ENCODE data around the gene ZNF438. TPM values are rescaled to one million over a fixed set of nuclear protein-coding genes. Genes with fewer than 3 reads are reported as not detected.
"Not testable (repeated sequence)": the region's sequence is repeated elsewhere in the genome, so short reads cannot be mapped to it uniquely, and the experiment has no call there.

The ZNF438 gene
- total RNA-seq, 1 experiment from 2014 or later = 3.7 TPM

GRCh38 chr10:30983209-30983608, 48.5 kb downstream of the ZNF438 start:
- not testable (repeated sequence) for DNase-seq, H3K27me3 ChIP-seq, H3K36me3 ChIP-seq, H3K4me3 ChIP-seq, H3K9me3 ChIP-seq

- peak; percentile 67 for DNase-seq
- H3K36me3 ChIP-seq = peaks cover 3% of the 10 kb centered on the region
- H3K4me3 ChIP-seq = no peak overlapping the region
- no peaks in the 10 kb centered on the region for H3K27me3 ChIP-seq
- H3K9me3 ChIP-seq = peaks cover 4% of the 10 kb centered on the region
Measured at GRCh38 chr10:30980951-30981616, 50.6 kb downstream of the ZNF438 start.

GRCh38 chr10:30979956-30980355, 51.7 kb downstream of the ZNF438 start:
- DNase-seq = no peak

GRCh38 chr10:30978843-30979242, 52.8 kb downstream of the ZNF438 start:
- DNase-seq = no peak
- Histone ChIP-seq H3K36me3 (peaks cover 3% of the 10 kb centered on the region), H3K4me3 (no peak overlapping the region), H3K27me3 (no peaks in the 10 kb centered on the region), H3K9me3 (peaks cover 4% of the 10 kb centered on the region)

More at GRCh38 chr10:30979956-30980355, 51.7 kb downstream of the ZNF438 start:
- Histone ChIP-seq H3K27me3 (no peaks in the 10 kb centered on the region), H3K4me3 (no peak overlapping the region), H3K9me3 (peaks cover 4% of the 10 kb centered on the region), H3K36me3 (peaks cover 3% of the 10 kb centered on the region)

GRCh38 chr10:30977385-30977784, 54.3 kb downstream of the ZNF438 start:
- DNase-seq = no peak

GRCh38 chr10:30974773-30975415, 56.8 kb downstream of the ZNF438 start:
- H3K27me3 ChIP-seq = no peaks in the 10 kb centered on the region
- peaks cover 3% of the 10 kb centered on the region; the same call in 1 of the 2 replicates for H3K36me3 ChIP-seq
- H3K4me3 ChIP-seq = no peak overlapping the region
- no peak for DNase-seq
- peaks cover 4% of the 10 kb centered on the region for H3K9me3 ChIP-seq

More at GRCh38 chr10:30977385-30977784, 54.3 kb downstream of the ZNF438 start:
- H3K36me3 ChIP-seq = peaks cover 3% of the 10 kb centered on the region; the same call in 1 of the 2 replicates
- H3K4me3 ChIP-seq = no peak overlapping the region
- peaks cover 4% of the 10 kb centered on the region for H3K9me3 ChIP-seq
- H3K27me3 ChIP-seq = no peaks in the 10 kb centered on the region

- H3K4me3 ChIP-seq = no peak overlapping the region
- peaks cover under 1% of the 10 kb centered on the region; the same call in 1 of the 2 replicates for H3K36me3 ChIP-seq
- H3K27me3 ChIP-seq = no peaks in the 10 kb centered on the region
- no peak for DNase-seq
- peaks cover under 1% of the 10 kb centered on the region for H3K9me3 ChIP-seq
Measured at GRCh38 chr10:30974355-30974754, 57.3 kb downstream of the ZNF438 start.

- H3K4me3 ChIP-seq = no peak overlapping the region
- no peaks in the 10 kb centered on the region for H3K36me3 ChIP-seq
- no peaks in the 10 kb centered on the region for H3K27me3 ChIP-seq
- DNase-seq = no peak
- H3K9me3 ChIP-seq = no peaks in the 10 kb centered on the region
Measured at GRCh38 chr10:30973737-30974136, 57.9 kb downstream of the ZNF438 start.

GRCh38 chr10:30970760-30971460, 60.8 kb downstream of the ZNF438 start:
- Histone ChIP-seq H3K9me3 (no peaks in the 10 kb centered on the region), H3K27me3 (no peaks in the 10 kb centered on the region), H3K36me3 (no peaks in the 10 kb centered on the region), H3K4me3 (no peak overlapping the region)
- no peak for DNase-seq

- Histone ChIP-seq H3K27me3 (no peaks in the 10 kb centered on the region), H3K36me3 (no peaks in the 10 kb centered on the region; the same call in 1 of the 2 replicates)
Measured at GRCh38 chr10:30968711-30969110, 63.0 kb downstream of the ZNF438 start.

GRCh38 chr10:30967650-30968410, 63.8 kb downstream of the ZNF438 start:
- no peak for DNase-seq
- no peaks in the 10 kb centered on the region for H3K27me3 ChIP-seq
- no peak overlapping the region for H3K4me3 ChIP-seq
- H3K36me3 ChIP-seq = no peaks in the 10 kb centered on the region; the same call in 1 of the 2 replicates
- H3K9me3 ChIP-seq = no peaks in the 10 kb centered on the region

More at GRCh38 chr10:30968711-30969110, 63.0 kb downstream of the ZNF438 start:
- Histone ChIP-seq H3K4me3 (no peak overlapping the region), H3K9me3 (no peaks in the 10 kb centered on the region)
- no peak for DNase-seq

GRCh38 chr10:30963992-30964930, 67.4 kb downstream of the ZNF438 start:
- Histone ChIP-seq H3K4me3 (no peak overlapping the region), H3K36me3 (no peaks in the 10 kb centered on the region; the same call in 1 of the 2 replicates), H3K9me3 (no peaks in the 10 kb centered on the region), H3K27me3 (no peaks in the 10 kb centered on the region)
- DNase-seq = no peak

- no peaks in the 10 kb centered on the region for H3K9me3 ChIP-seq
- H3K27me3 ChIP-seq = no peaks in the 10 kb centered on the region
- H3K4me3 ChIP-seq = no peak overlapping the region
- no peaks in the 10 kb centered on the region; the same call in 1 of the 2 replicates for H3K36me3 ChIP-seq
- DNase-seq = no peak
Measured at GRCh38 chr10:30962522-30962921, 69.1 kb downstream of the ZNF438 start.

- no peak for DNase-seq
- Histone ChIP-seq H3K27me3 (no peaks in the 10 kb centered on the region), H3K4me3 (no peak overlapping the region), H3K9me3 (no peaks in the 10 kb centered on the region), H3K36me3 (peaks cover 4% of the 10 kb centered on the region)
Measured at GRCh38 chr10:30959836-30960210, 71.8 kb downstream of the ZNF438 start.

- H3K36me3 ChIP-seq, H3K27me3 ChIP-seq, H3K9me3 ChIP-seq, H3K4me3 ChIP-seq, DNase-seq: not testable (repeated sequence)
Measured at GRCh38 chr10:30949218-30949617, 82.4 kb downstream of the ZNF438 start.

- H3K36me3 ChIP-seq = no peaks in the 10 kb centered on the region
- H3K4me3 ChIP-seq = no peak overlapping the region
- H3K9me3 ChIP-seq = 0 out of 2 replicates have a peak, but pooled peaks cover 3% of the 10 kb centered on the region
- H3K27me3 ChIP-seq = no peaks in the 10 kb centered on the region
- no peak for DNase-seq
Measured at GRCh38 chr10:30944005-30944404, 87.7 kb downstream of the ZNF438 start.
